Lung (tissue), 12 donors: ENCODE measurements around the gene SLC8A1. TPM values are rescaled to one million over a fixed set of nuclear protein-coding genes. Genes with fewer than 3 reads are reported as not detected.

ENCODE experiments used
- ATAC-seq: fragments of 200-7000 bp; cut with Tn5 transposase; one replicate; pipeline ENCODE4 v1.9.1; 2020; ENCODE audit warnings: moderate number of reproducible peaks; ENCODE audit not compliant: insufficient read depth, low FRiP score
- DNase-seq, 3 donors: peaks; one replicate each; pipeline ENCODE4 v3.0.0-alpha.2; 2013 to 2017
- H3K27ac ChIP-seq, 2 donors: one replicate each; pipeline ENCODE4 v1.5.1; 2013; ENCODE audit warnings: mild to moderate bottlenecking in 2 of 2, moderate library complexity in 2 of 2, control low read depth in 1 of 2, inconsistent platforms in 1 of 2, low read depth in 1 of 2, low read length in 1 of 2
- H3K27me3 ChIP-seq, 3 donors: one replicate each; pipeline ENCODE4 v1.5.1; 2013; ENCODE audit warnings: low read length in 2 of 3; ENCODE audit not compliant: control insufficient read depth in 3 of 3, insufficient read depth in 3 of 3
- H3K36me3 ChIP-seq, 4 donors: one replicate each; pipeline ENCODE4 v1.5.1; 2013; ENCODE audit warnings: low read length in 4 of 4, mild to moderate bottlenecking in 1 of 4, moderate library complexity in 1 of 4; ENCODE audit not compliant: control insufficient read depth in 4 of 4, insufficient read depth in 4 of 4
- H3K4me1 ChIP-seq, 5 donors: one replicate each; pipeline ENCODE4 v1.5.1; 2013; ENCODE audit warnings: low read length in 5 of 5, mild to moderate bottlenecking in 2 of 5, moderate library complexity in 1 of 5; ENCODE audit not compliant: control insufficient read depth in 5 of 5, insufficient read depth in 5 of 5
- H3K4me3 ChIP-seq: one replicate; pipeline ENCODE4 v1.5.1; 2013; ENCODE audit warnings: mild to moderate bottlenecking, control low read depth, moderate library complexity
- H3K9ac ChIP-seq, 2 donors: one replicate each; pipeline ENCODE4 v1.5.1; 2013; ENCODE audit warnings: low read length in 2 of 2, control low read depth in 1 of 2; ENCODE audit not compliant: insufficient read depth in 1 of 2
- H3K9me3 ChIP-seq, 4 donors: one replicate each; pipeline ENCODE4 v1.5.1; 2013; ENCODE audit warnings: low read length in 3 of 4, mild to moderate bottlenecking in 1 of 4, moderate library complexity in 1 of 4; ENCODE audit not compliant: control insufficient read depth in 4 of 4, insufficient read depth in 3 of 4
- WGBS, 2 donors: extraction: QIAGEN DNeasy Blood & Tissue Kit; methylation state at CpG; one replicate each; pipeline ENCODE4 v1.1.7; 2013; 5-methylcytosine and 5-hydroxymethylcytosine counted together
- polyA plus RNA-seq, 2 donors: library from polyadenylated mRNA; stranded (reverse); fragments of 200-250 nt; gene quantifications; one replicate each; pipeline ENCODE4 v1.2.1, GENCODE V29; 2013
- total RNA-seq, 2 donors: library from RNA; depleted of rRNA in 1 of 2; stranded (reverse); fragments of >200 nt in 1 of 2; gene quantifications; one replicate each; pipeline ENCODE4 v1.2.1, GENCODE V29; 2014 to 2021
- TF ChIP-seq, protein P1 (sequence below): IDR thresholded peaks from 2 replicates; pipeline ENCODE4 v1.5.1; 2012; ENCODE audit warnings: mild to moderate bottlenecking; ENCODE audit errors: control extremely low read depth, extremely low read depth
- donor health status: control.
- donor health status: control.
- donor health status: Bipolar disorder and iron deficiency.
- donor health status: healthy.
- donor health status: DM: yes; HTN: yes; CAD: no.

The SLC8A1 gene
- total and polyA plus RNA-seq, 4 donors, result 1.2 to 34.7 (median 18.4) TPM

GRCh38 chr2:40403233-40403836, 48.6 kb downstream of the SLC8A1 start:
- no peaks in the 10 kb centered on the region for H3K27me3 ChIP-seq
- no peaks in the 10 kb centered on the region for H3K36me3 ChIP-seq
- DNase-seq (no peak), ATAC-seq (no peak)
- peak overlapping the region in 1 of 2 donors; percentile 92 for H3K27ac ChIP-seq
- TF ChIP-seq, protein P1, sequence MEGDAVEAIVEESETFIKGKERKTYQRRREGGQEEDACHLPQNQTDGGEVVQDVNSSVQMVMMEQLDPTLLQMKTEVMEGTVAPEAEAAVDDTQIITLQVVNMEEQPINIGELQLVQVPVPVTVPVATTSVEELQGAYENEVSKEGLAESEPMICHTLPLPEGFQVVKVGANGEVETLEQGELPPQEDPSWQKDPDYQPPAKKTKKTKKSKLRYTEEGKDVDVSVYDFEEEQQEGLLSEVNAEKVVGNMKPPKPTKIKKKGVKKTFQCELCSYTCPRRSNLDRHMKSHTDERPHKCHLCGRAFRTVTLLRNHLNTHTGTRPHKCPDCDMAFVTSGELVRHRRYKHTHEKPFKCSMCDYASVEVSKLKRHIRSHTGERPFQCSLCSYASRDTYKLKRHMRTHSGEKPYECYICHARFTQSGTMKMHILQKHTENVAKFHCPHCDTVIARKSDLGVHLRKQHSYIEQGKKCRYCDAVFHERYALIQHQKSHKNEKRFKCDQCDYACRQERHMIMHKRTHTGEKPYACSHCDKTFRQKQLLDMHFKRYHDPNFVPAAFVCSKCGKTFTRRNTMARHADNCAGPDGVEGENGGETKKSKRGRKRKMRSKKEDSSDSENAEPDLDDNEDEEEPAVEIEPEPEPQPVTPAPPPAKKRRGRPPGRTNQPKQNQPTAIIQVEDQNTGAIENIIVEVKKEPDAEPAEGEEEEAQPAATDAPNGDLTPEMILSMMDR, result no peak
- H3K4me3 ChIP-seq, result no peak overlapping the region
- H3K9ac ChIP-seq, result no peak overlapping the region
- 85% methylated on average over 4 of the region's 4 CpGs for WGBS, 2 donors
- H3K4me1 ChIP-seq, result peaks cover 0 to 19% (median 0%) of the 10 kb centered on the region in 5 donors
- H3K9me3 ChIP-seq, result no peaks in the 10 kb centered on the region

GRCh38 chr2:40401896-40402295, 50.0 kb downstream of the SLC8A1 start:
- Histone ChIP-seq H3K9me3 (no peaks in the 10 kb centered on the region), H3K27ac (peak overlapping the region in 1 of 2 donors; percentile 88), H3K36me3 (no peaks in the 10 kb centered on the region), H3K4me1 (peaks cover 0 to 27% (median 0%) of the 10 kb centered on the region in 5 donors), H3K4me3 (no peak overlapping the region), H3K9ac (no peak overlapping the region), H3K27me3 (no peaks in the 10 kb centered on the region)
- DNase-seq, result no peak
- no peak for ATAC-seq
- WGBS, 2 donors, result 88 to 91% methylated on average over 3 of the region's 3 CpGs
- TF ChIP-seq, protein P1, result no peak

DNA sequence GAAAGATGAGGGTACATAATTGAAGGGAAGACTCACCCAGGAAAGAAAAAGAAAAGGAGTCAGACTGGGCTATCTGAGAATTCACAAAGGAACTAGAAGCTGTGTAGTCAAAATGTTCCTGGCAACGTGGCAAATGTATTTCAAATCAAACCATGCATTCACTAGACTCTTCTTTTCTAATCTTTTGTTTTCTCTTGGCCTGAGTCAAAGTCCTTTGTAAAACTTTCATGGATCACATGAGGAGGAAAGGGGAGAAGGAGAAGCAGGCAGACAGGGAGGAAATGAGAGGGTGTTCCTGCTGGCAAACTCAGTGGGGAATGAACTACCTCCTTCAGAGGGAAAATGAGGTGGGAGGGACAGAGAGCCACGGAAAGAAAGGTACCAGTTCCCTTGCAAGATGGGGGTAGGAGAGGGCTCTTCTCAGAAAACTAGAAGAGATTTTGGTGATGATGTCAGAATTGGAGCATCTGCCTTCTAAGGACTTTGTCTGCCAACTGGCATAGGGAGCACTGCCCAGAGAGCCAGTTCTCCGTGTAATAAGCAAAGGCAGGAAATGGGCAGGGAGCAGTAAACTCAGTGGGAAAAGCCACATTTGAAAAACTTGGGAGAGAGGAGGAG, 51.4 kb downstream of the SLC8A1 start:
- Histone ChIP-seq H3K36me3 (no peaks in the 10 kb centered on the region), H3K27me3 (no peaks in the 10 kb centered on the region), H3K27ac (peak overlapping the region in 1 of 2 donors; percentile 43), H3K9me3 (no peaks in the 10 kb centered on the region), H3K4me1 (peaks cover 0 to 28% (median 0%) of the 10 kb centered on the region in 5 donors), H3K9ac (no peak overlapping the region), H3K4me3 (no peak overlapping the region)
- TF ChIP-seq, protein P1, result no peak
- no peak for DNase-seq
- no peak for ATAC-seq
- WGBS, 2 donors, result 41 to 72% methylated on average over 3 of the region's 3 CpGs
